PC-3 (cell line): ENCODE results near the gene MARCHF9.

Experiments
- EZH2 ChIP-seq: fragments of 300-600 bp; sonication (generic); IDR thresholded peaks from one replicate; pipeline ENCODE4 v1.6.1; 2017; ENCODE audit warnings: antibody characterized with exemption, mild to moderate bottlenecking, low read length; ENCODE audit not compliant: unreplicated experiment
- EZH2phosphoT487 ChIP-seq: fragments of 300-600 bp; sonication (generic); IDR thresholded peaks from 2 replicates; pipeline ENCODE4 v1.6.1; 2018; ENCODE audit warnings: mild to moderate bottlenecking, antibody characterized with exemption, low read length, borderline replicate concordance
- TF ChIP-seq, protein P1 (sequence below): fragments of 300-600 bp; sonication (generic); conservative IDR thresholded peaks from 2 replicates; pipeline ENCODE4 v1.5.1; 2017; ENCODE audit warnings: antibody characterized with exemption, low read depth, mild to moderate bottlenecking, low read length

DNA sequence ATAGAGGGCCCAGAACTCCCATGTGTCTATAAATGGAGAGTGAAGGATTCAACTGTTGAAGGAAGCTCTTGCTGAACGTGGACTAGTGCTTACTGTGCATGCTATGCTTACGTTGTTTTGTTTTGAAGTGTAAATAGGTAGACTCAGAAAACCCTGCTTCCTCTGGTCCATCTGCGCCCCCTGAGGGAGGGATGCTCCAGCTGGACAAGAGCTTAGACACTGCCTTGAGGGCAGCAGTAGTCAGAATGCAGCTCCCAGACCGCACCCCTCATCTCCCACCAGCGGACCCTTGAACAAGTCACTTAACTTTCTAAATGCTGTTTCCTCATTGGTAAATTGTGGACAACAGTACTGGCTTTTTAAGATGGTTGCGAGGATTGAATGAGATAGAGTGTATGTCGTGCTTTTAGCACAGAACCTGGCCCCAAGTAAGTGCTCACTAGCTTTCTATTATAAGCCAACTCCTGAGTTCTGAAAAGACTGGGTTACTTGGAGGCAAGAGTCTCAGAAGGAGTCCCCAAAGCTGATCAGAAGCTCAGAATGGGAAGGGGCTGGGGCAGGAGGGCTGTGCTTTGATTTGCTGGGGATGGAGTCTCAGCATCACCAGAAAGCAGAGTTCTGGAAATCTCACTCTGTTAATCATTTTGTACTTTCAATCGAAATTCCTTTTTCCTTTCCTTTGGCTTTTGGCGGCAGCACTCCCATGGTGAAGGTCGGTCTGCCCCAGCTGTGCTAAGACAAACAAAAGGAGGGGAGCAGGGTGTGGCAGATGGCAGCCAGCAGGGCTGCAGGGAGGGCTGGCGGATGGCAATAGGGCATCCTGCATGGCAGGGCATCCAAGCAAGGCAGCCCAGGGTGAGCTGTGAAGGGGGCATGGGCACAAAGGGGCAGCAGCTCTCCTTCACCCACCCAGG lies 31.9 kb upstream of the MARCHF9 start:
- TF ChIP-seq, protein P1, sequence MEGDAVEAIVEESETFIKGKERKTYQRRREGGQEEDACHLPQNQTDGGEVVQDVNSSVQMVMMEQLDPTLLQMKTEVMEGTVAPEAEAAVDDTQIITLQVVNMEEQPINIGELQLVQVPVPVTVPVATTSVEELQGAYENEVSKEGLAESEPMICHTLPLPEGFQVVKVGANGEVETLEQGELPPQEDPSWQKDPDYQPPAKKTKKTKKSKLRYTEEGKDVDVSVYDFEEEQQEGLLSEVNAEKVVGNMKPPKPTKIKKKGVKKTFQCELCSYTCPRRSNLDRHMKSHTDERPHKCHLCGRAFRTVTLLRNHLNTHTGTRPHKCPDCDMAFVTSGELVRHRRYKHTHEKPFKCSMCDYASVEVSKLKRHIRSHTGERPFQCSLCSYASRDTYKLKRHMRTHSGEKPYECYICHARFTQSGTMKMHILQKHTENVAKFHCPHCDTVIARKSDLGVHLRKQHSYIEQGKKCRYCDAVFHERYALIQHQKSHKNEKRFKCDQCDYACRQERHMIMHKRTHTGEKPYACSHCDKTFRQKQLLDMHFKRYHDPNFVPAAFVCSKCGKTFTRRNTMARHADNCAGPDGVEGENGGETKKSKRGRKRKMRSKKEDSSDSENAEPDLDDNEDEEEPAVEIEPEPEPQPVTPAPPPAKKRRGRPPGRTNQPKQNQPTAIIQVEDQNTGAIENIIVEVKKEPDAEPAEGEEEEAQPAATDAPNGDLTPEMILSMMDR, result no peak
- TF ChIP-seq EZH2 (no peak), EZH2phosphoT487 (no peak)
